ENCODE measurements around the gene KDM7A. TPM values are rescaled to one million over a fixed set of nuclear protein-coding genes. Genes with fewer than 3 reads are reported as not detected.

KDM7A gene
- total and polyA plus RNA-seq, 12 donors = 2.7 to 16.4 (median 11.8) TPM

GRCh38 chr7:140068033-140068432 lies 108.8 kb downstream of the KDM7A start:
- DNase-seq = no peak
- TF ChIP-seq, protein P1, sequence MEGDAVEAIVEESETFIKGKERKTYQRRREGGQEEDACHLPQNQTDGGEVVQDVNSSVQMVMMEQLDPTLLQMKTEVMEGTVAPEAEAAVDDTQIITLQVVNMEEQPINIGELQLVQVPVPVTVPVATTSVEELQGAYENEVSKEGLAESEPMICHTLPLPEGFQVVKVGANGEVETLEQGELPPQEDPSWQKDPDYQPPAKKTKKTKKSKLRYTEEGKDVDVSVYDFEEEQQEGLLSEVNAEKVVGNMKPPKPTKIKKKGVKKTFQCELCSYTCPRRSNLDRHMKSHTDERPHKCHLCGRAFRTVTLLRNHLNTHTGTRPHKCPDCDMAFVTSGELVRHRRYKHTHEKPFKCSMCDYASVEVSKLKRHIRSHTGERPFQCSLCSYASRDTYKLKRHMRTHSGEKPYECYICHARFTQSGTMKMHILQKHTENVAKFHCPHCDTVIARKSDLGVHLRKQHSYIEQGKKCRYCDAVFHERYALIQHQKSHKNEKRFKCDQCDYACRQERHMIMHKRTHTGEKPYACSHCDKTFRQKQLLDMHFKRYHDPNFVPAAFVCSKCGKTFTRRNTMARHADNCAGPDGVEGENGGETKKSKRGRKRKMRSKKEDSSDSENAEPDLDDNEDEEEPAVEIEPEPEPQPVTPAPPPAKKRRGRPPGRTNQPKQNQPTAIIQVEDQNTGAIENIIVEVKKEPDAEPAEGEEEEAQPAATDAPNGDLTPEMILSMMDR (IDR thresholded peaks at IDR 0.05) = no peak
- Histone ChIP-seq H3K27me3 (no peaks in the 10 kb centered on the region), H3K4me1 (peaks cover 0 to 7% (median 0%) of the 10 kb centered on the region in 9 donors), H3K27ac (no peak overlapping the region), H3K9me3 (peaks cover 0 to 49% (median 18%) of the 10 kb centered on the region in 11 donors), H3K4me3 (no peak overlapping the region), H3K36me3 (no peaks in the 10 kb centered on the region)
- ATAC-seq = no peak
- intact Hi-C loops (cut with DNase I) = no loop called here
- WGBS, 2 donors = 71 to 92% methylated on average over 2 of the region's 2 CpGs

DNA sequence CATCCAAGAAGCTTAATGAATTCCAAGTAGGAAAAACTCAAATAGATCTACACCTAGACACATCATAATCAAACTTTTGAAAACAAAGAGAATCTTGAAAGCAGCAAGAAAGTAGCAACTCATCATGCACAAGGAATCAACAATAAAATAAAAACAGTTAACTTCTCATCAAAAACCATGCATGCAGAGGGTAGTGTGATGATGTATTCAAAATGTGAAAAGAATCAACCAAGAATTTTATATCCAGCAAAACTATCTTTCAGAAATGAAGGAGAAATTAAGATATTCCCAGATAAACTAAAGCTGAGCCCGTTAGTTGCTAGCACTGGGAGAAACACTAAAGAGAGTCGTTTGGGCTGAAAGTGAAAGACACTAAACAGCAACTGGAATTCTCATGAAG lies 109.7 kb downstream of the KDM7A start:
- 73 to 77% methylated on average over 2 of the region's 2 CpGs for WGBS, 2 donors

DNA sequence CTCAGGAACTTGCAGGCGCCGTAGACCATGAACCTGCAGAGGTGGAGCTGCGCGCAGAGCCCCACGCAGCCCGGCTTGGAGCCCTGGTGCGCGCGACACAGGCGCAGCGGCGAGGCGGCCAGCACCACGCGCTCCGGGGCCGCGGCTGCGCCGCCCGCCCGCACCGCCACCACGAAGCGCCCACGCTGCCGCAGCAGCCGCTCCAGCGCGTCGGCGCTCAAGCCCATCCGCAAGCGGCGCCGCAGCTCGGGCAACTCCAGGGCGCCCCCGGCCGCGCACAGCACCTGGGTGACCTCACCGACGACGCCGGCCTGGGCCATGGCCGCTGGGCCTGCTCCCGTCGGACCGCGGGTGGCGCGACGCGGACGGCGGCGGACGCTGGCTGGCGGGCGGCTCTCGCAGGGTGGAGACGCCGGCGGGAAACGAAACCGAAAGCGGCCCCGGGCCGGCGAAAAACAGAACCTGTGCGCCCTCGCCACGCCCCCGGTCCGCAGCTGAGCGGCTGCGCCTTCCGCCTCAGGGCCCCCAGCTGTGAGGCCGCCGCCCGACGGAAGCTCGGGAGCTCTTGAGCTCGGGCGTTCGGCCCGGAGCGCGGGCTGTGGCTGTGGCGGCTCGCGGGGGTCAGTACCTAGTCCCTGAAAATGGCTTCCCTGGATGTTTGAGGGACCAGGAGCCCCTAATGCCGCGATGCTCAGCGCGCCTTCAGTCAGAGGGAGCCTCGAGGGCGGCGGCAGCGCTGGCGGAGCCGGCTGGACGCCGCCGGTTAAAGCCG lies 114.1 kb downstream of the KDM7A start, which contains the start of gene PARP12:
Gene PARP12, minus strand, starts transcription at position 424 of the 772 bp plus-strand sequence. Its CDS starts 104 bp downstream, at position 320.
- H3K36me3 ChIP-seq = peaks cover 0 to 3% (median 0%) of the 10 kb centered on the region in 9 donors
- 0% methylated on average over 88 to 106 of the region's 106 CpGs for WGBS, 2 donors
- DNase-seq = peak; percentile 90 to 93
- ATAC-seq = peak; percentile 68 to 94 (median 86)
- H3K9me3 ChIP-seq = peaks cover 0 to 23% (median 15%) of the 10 kb centered on the region in 11 donors
- intact Hi-C loops (cut with DNase I) = no loop called here
- TF ChIP-seq, protein P1 (IDR thresholded peaks at IDR 0.05) = peak in 1 of 9 donors; percentile 7
- peak within 1 kb of the TSS; percentile 70 to 96 (median 92) for H3K27ac ChIP-seq
- H3K4me3 ChIP-seq = peak within 1 kb of the TSS; percentile 48 to 85 (median 66)
- peaks cover 10 to 51% (median 35%) of the 10 kb centered on the region in 9 donors for H3K4me1 ChIP-seq
- no peaks in the 10 kb centered on the region for H3K27me3 ChIP-seq

More for the DNA sequence above, 109.7 kb downstream of the KDM7A start:
- Histone ChIP-seq H3K27ac (no peak overlapping the region), H3K4me1 (peaks cover 0 to 9% (median 2%) of the 10 kb centered on the region in 9 donors), H3K36me3 (no peaks in the 10 kb centered on the region), H3K9me3 (peaks cover 0 to 49% (median 18%) of the 10 kb centered on the region in 11 donors), H3K27me3 (no peaks in the 10 kb centered on the region), H3K4me3 (no peak overlapping the region)
- intact Hi-C loops (cut with DNase I) = no loop called here
- TF ChIP-seq, protein P1 (IDR thresholded peaks at IDR 0.05) = no peak
- DNase-seq = no peak
- no peak for ATAC-seq

- ATAC-seq (peak in 3 of 8 donors; percentile 5 to 12 (median 9)), DNase-seq (peak; percentile 22 to 30)
- TF ChIP-seq, protein P1 (IDR thresholded peaks at IDR 0.05) = no peak
- 13 to 17% methylated on average over 32 of the region's 32 CpGs for WGBS, 2 donors
- intact Hi-C loops (cut with DNase I) = no loop called here
- peaks cover 0 to 9% (median 0%) of the 10 kb centered on the region in 9 donors for H3K36me3 ChIP-seq
- H3K4me1 ChIP-seq = peaks cover 10 to 53% (median 35%) of the 10 kb centered on the region in 9 donors
- H3K9me3 ChIP-seq = peaks cover 0 to 17% (median 12%) of the 10 kb centered on the region in 11 donors
- H3K4me3 ChIP-seq = peak overlapping the region; percentile 48 to 85 (median 66)
- no peaks in the 10 kb centered on the region for H3K27me3 ChIP-seq
- peak overlapping the region; percentile 70 to 96 (median 92) for H3K27ac ChIP-seq
Observed at GRCh38 chr7:140062118-140062527, 114.7 kb downstream of the KDM7A start.

Data from heart right ventricle (tissue), 16 donors.